Retina (tissue), 1 donor: ENCODE results near the gene RFXAP.

Source experiments
- DNase-seq: peaks from one replicate; pipeline ENCODE4 v3.0.0-alpha.2; 2016

Gene RFXAP

DNA sequence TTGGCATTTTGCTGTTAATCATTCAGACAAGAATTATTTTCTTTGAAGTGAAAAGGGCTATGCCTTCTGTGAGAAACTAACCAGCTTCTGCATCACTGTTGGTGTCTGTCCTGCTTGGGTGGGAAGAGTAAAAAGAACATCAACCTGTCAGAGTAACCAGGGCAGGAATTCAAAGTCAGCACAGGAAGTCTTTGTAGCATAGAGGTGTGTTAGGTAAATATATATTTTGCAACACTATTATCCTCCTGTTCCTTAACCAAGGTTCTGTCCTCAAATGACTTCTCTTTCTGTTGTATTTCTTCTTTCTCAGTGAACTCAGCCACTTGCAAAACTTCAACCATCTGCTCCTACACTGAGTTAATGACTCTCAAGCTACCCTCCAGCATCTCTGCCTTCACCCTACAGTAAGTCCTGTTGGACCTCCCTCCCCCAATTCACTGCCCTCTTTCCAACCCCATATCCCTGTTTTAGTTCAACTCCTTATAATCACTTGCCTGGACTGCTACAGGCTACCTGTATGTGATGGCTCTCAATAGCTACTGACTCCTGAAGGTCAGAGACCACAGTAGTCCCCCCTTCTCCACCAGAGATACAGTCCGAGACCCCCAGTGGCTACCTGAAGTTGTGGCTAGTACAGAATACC lies 51.1 kb downstream of the RFXAP start:
- DNase-seq = no peak

DNA sequence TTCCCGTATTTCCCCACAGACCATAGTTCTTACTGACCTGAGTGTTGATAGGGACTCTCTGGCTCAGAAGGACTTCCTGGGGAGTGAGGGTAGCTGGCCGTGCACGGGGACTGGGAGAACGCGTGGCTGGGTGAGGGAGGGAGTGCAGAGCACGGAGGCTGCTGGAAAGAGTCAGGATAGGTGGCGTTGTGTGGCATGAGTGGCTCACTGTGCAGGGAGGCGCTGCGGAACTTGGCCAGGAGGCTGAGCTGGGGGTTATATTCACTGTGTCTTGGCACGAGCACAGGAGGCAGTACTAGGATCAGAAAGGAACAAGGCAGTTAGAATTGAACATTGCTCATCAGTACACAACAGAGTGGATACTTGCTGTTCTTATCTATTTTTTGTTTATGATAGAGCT lies 53.6 kb downstream of the RFXAP start:
- no peak for DNase-seq

DNA sequence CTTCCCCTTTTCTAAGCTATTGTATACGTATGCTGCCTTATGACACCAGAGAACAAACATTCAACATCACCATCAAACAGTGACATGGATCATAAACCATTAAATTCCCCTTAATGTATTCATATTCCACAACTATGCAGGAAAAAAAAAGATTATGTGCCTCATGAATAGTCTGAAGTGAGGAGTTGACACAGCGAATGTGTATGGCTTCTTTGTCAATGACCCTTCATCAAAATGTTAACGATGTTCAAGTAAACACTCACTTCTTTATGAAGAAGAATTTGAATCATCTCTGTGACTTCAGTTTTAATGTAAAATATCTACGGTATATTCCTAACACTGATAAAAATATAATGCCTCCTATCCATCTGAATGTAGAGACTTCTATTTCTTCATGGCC lies 56.4 kb downstream of the RFXAP start:
- no peak for DNase-seq

DNA sequence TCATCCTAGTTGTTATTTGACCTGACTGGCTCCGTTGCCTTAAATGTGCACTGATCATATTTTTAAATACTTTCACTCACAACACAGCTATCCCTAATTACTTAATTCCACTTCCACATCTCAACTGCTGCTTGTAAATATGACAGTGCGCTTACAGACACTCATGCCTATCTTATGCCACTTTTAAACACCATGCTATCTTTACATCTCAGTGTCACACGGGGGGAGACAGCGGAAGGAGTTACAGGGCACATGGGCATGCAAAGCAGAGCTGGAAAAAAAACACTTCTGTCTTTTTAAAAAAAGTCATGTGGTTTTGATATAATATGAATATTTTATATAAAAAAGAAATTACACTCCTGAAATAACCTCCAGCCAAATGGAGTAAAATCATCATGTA lies 56.9 kb downstream of the RFXAP start:
- DNase-seq = no peak
